K562 (cell line): Measurements from ENCODE around the gene CDH16. TPM values are rescaled to one million over a fixed set of nuclear protein-coding genes. Genes with fewer than 3 reads are reported as not detected.
A peak's percentile ranks its signal among the peaks of the same experiment; 100 is the strongest.

Experiments
- ELF1 ChIP-seq: fragments of 200-800 bp; sonication (Bioruptor generic); IDR thresholded peaks from 2 replicates; pipeline ENCODE4 v1.6.1; 2016; ENCODE audit warnings: missing genetic modification characterization, missing compliant biosample characterization
- HDGF ChIP-seq: fragments of 450-650 bp; IDR thresholded peaks from 2 replicates; pipeline ENCODE4 v1.6.1; 2016
- JUND ChIP-seq, 2 experiments: IDR thresholded peaks; 2 replicates in 1 of 2; 3 replicates in 1 of 2; pipeline ENCODE4 v1.6.1; 2011; ENCODE audit warnings: borderline replicate concordance in 2 of 2, low read depth in 2 of 2, low read length in 2 of 2, improper control_type of control experiment in 1 of 2, missing biosample characterization in 1 of 2, missing genetic modification characterization in 1 of 2, missing genetic modification reagents in 1 of 2
- KDM1A ChIP-seq, 2 experiments: fragments of 450-650 bp; IDR thresholded peaks; 2 replicates each; pipeline ENCODE4 v1.6.1; 2016; ENCODE audit warnings: mild to moderate bottlenecking in 2 of 2
- MXI1 ChIP-seq: IDR thresholded peaks from 2 replicates; pipeline ENCODE4 v1.6.1; 2011; ENCODE audit warnings: low read depth, mild to moderate bottlenecking, improper control_type of control experiment, low read length
- NBN ChIP-seq: fragments of 450-650 bp; IDR thresholded peaks from 2 replicates; pipeline ENCODE4 v1.6.1; 2016; ENCODE audit warnings: low read depth, mild to moderate bottlenecking
- NR2C2 ChIP-seq, 2 experiments: fragments of 200-800 bp in 1 of 2; sonication (Bioruptor generic) in 1 of 2; sonication (generic) in 1 of 2; formaldehyde crosslinking in 1 of 2; IDR thresholded peaks; 2 replicates each; pipeline versions ENCODE4 v1.6.1 to v1.8.0; 2016 to 2022; ENCODE audit warnings: mild to moderate bottlenecking in 1 of 2, missing compliant biosample characterization in 1 of 2, missing genetic modification characterization in 1 of 2, missing genetic modification reagents in 1 of 2
- PKNOX1 ChIP-seq: fragments of 450-650 bp; IDR thresholded peaks from 2 replicates; pipeline ENCODE4 v1.6.1; 2016
- POLR2B ChIP-seq: fragments of 450-650 bp; IDR thresholded peaks from 2 replicates; pipeline ENCODE4 v1.6.1; 2018; ENCODE audit warnings: low read depth; ENCODE audit not compliant: partially characterized antibody
- SRSF7 ChIP-seq: fragments of 200-400 bp; formaldehyde crosslinking; optimal IDR thresholded peaks from 2 replicates; pipeline ENCODE3; 2017; ENCODE audit warnings: mild to moderate bottlenecking, low read depth, low read length
- THRAP3 ChIP-seq: fragments of 450-650 bp; IDR thresholded peaks from 2 replicates; pipeline ENCODE4 v1.6.1; 2016; ENCODE audit warnings: mild to moderate bottlenecking, inconsistent platforms, borderline replicate concordance
- ZBTB1 ChIP-seq: sonication (generic); formaldehyde crosslinking; IDR thresholded peaks from 2 replicates; pipeline ENCODE4 v1.8.1; 2023; ENCODE audit warnings: missing genetic modification reagents, low read depth, mild to moderate bottlenecking, borderline replicate concordance
- ZHX1 ChIP-seq: fragments of 150-350 bp; conservative IDR thresholded peaks from 2 replicates; pipeline ENCODE4 v1.6.1; 2014; ENCODE audit warnings: low read length
- ZNF609 ChIP-seq: sonication (generic); formaldehyde crosslinking; IDR thresholded peaks from 2 replicates; pipeline ENCODE4 v1.8.1; 2023; ENCODE audit warnings: missing genetic modification reagents, mild to moderate bottlenecking, borderline replicate concordance
- polyA plus RNA-seq, 8 experiments: library from polyadenylated mRNA; depleted of rRNA in 4 of 8; stranded (reverse) in 5 of 8; unstranded in 3 of 8; fragments of >200 nt; fragmentation: Nextera tagmentation in 2 of 8; fragmentation: Illumina TruSeq in 1 of 8; extraction: Ambion mirVana in 2 of 8; extraction: Trizol in 1 of 8; gene quantifications; 2 replicates each; pipeline versions ENCODE4 v1.2.1 to v1.2.3, GENCODE V29; 2011 to 2014; ENCODE audit warnings: inconsistent platforms in 1 of 8, missing spikeins in 1 of 8
- total RNA-seq, 7 experiments: library from RNA; depleted of rRNA in 6 of 7; stranded (reverse); fragments of >200 nt in 6 of 7; fragmentation: Illumina TruSeq in 2 of 7; extraction: Trizol in 2 of 7; gene quantifications; 2 replicates each; pipeline versions ENCODE4 v1.2.1 to v1.2.3, GENCODE V29; 2011 to 2021; ENCODE audit warnings: low replicate concordance in 1 of 7
- TF ChIP-seq, protein P1 (sequence below): fragments of 450-650 bp; formaldehyde crosslinking; IDR thresholded peaks from 2 replicates; pipeline ENCODE4 v1.4.0; 2020; ENCODE audit warnings: mild to moderate bottlenecking, moderate library complexity

The CDH16 gene
- total and polyA plus RNA-seq, 9 of the 15 experiments (the other 6 are each of a cell fraction or from before 2014, with no cell fraction given) = not detected

DNA sequence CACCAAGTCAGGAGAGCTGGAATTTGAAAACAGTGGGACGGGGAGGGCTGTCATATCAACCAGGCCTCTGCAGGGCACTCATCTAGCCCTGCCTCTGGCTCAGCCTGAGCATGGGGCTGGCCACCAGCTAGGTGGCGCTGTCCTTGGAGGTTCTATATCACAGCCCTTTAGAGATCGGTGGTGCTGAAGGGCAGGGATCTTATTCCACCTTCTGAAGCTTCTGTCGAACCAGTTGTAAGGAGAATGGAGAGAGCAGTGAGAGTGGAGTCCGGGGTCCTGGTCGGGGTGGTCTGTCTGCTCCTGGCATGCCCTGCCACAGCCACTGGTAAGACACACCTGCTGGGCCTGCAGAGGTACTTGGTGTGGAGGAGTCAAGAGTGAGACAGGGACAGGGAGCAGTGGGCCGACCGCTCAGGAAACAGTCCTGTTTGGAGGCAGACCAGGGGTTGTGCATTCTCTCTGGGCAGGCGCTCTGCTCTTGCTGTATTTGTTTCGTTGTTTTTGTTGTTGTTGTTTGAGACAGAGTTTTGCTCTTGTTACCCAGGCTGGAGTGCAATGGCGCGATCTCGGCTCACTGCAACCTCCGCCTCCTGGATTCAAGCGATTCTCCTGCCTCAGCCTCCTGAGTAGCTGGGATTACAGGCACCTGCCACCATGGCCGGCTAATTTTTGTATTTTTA, 42.5 kb upstream of the CDH16 start, which contains the start of gene CES3 (continued):
- TF ChIP-seq ZHX1 (no peak), THRAP3 (0 out of 2 replicates have a peak, but pooled peaks have one; percentile 42), MXI1 (no peak), KDM1A (IDR thresholded peaks at IDR 0.05) (no peak), ELF1 (tag) (no peak), NR2C2 (CRISPR knock-in tag; IDR thresholded peaks at IDR 0.05) (no peak), NR2C2 (tag; IDR thresholded peaks at IDR 0.05) (no peak), JUND (IDR thresholded peaks at IDR 0.05; ENCODE audit: borderline replicate concordance, low read depth, low read length) (peak; percentile 3; the same call in 1 of the 2 replicates), JUND (tag; IDR thresholded peaks at IDR 0.05; ENCODE audit: borderline replicate concordance, low read depth, low read length) (no peak; the same call in 2 of the 3 replicates), HDGF (peak; percentile 82; the same call in 1 of the 2 replicates), PKNOX1 (peak; percentile 34; the same call in 1 of the 2 replicates), NBN (0 out of 2 replicates have a peak, but pooled peaks have one; percentile 58), ZNF609 (no peak), POLR2B (peak; percentile 19), ZBTB1 (no peak), SRSF7 (no peak)
- TF ChIP-seq, protein P1, sequence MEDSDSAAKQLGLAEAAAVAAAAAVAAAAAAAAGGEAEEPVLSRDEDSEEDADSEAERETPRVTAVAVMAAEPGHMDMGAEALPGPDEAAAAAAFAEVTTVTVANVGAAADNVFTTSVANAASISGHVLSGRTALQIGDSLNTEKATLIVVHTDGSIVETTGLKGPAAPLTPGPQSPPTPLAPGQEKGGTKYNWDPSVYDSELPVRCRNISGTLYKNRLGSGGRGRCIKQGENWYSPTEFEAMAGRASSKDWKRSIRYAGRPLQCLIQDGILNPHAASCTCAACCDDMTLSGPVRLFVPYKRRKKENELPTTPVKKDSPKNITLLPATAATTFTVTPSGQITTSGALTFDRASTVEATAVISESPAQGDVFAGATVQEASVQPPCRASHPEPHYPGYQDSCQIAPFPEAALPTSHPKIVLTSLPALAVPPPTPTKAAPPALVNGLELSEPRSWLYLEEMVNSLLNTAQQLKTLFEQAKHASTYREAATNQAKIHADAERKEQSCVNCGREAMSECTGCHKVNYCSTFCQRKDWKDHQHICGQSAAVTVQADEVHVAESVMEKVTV (CRISPR knock-in tag) = no peak
